Measurements from ENCODE around the gene CCS.
"Not testable (repeated sequence)": the region's sequence is repeated elsewhere in the genome, so short reads cannot be mapped to it uniquely, and the experiment has no call there.

Gene CCS

GRCh38 chr11:66639066-66639813 lies 46.3 kb downstream of the CCS start:
- ChIA-PET POLR2A (interaction anchor here (0.7 to 5.9 kb wide), 13 partner anchors 10 to 568 kb away, joined by 3 to 98 read pairs (median 13); partner anchors contain the start of genes ACTN3, CCDC87, CCS and DPP3), CTCF (interaction anchor here (0.6 to 1.3 kb wide), 2 partner anchors 39 to 1611 kb away, joined by 3 to 6 read pairs; no protein-coding TSS in a partner anchor)
- Histone ChIP-seq H3K4me1 (ENCODE audit: control insufficient read depth, insufficient read depth, low read length) (no peaks in the 10 kb centered on the region; the same call in 1 of the 2 replicates), H3K36me3 (ENCODE audit: control insufficient read depth in 2 of 2, insufficient read depth in 1 of 2, low read length in 2 of 2) (peaks cover 5 to 62% of the 10 kb centered on the region in 2 experiments), H3K4me3 (ENCODE audit: low read depth, low read length) (peak overlapping the region; percentile 62), H3K9me3 (ENCODE audit: control insufficient read depth, insufficient read depth, low read depth, low read length) (no peaks in the 10 kb centered on the region), H3K27ac (ENCODE audit: extremely low read depth, low read depth, low read length) (peak overlapping the region; percentile 68)
- TF ChIP-seq ZEB2 (tag by site-specific recombination; IDR thresholded peaks at IDR 0.05) = no peak
- no peak for TF ChIP-seq PATZ1 (tag by site-specific recombination; IDR thresholded peaks at IDR 0.05)
- TF ChIP-seq ZNF621 (tag by site-specific recombination; IDR thresholded peaks at IDR 0.05) = no peak
- TF ChIP-seq ZNF335 (tag by site-specific recombination; conservative IDR thresholded peaks at IDR 0.05) = 0 out of 2 replicates have a peak, but pooled peaks have one; percentile 40
- 0 out of 2 replicates have a peak, but pooled peaks have one; percentile 1 for TF ChIP-seq ZNF2 (tag by site-specific recombination; IDR thresholded peaks at IDR 0.05)
- peak; percentile 52 for TF ChIP-seq ZFHX2 (tag by site-specific recombination; conservative IDR thresholded peaks at IDR 0.05)
- no peak for TF ChIP-seq ZNF157 (tag by site-specific recombination; IDR thresholded peaks at IDR 0.05)
- no peak for TF ChIP-seq WT1 (tag by site-specific recombination; IDR thresholded peaks at IDR 0.05)
- TF ChIP-seq SCRT2 (tag by site-specific recombination; IDR thresholded peaks at IDR 0.05) = peak; percentile 93
- TF ChIP-seq EGR2 (tag by site-specific recombination; IDR thresholded peaks at IDR 0.05; ENCODE audit: low read depth) = peak; percentile 38; the same call in 1 of the 2 replicates
- no peak for TF ChIP-seq ZNF426 (tag by site-specific recombination; IDR thresholded peaks at IDR 0.05)
- TF ChIP-seq OSR2 (tag by site-specific recombination; IDR thresholded peaks at IDR 0.05) = no peak
- no peak for TF ChIP-seq ZNF354C (tag by site-specific recombination; IDR thresholded peaks at IDR 0.05; ENCODE audit: borderline replicate concordance, low read depth)
- 0 out of 2 replicates have a peak, but pooled peaks have one; percentile 5 for TF ChIP-seq ZBTB21 (tag by site-specific recombination; IDR thresholded peaks at IDR 0.05)
- TF ChIP-seq ZNF624 (tag by site-specific recombination; IDR thresholded peaks at IDR 0.05) = no peak
- peak; percentile 52; the same call in 1 of the 2 replicates for TF ChIP-seq SCRT1 (tag by site-specific recombination; IDR thresholded peaks at IDR 0.05; ENCODE audit: borderline replicate concordance)

GRCh38 chr11:66639814-66640340 lies 46.9 kb downstream of the CCS start:
- H3K4me1 ChIP-seq (ENCODE audit: control insufficient read depth, insufficient read depth, low read length); H3K27ac ChIP-seq (ENCODE audit: extremely low read depth, low read depth, low read length); CTCF ChIA-PET; H3K9me3 ChIP-seq (ENCODE audit: control insufficient read depth, insufficient read depth, low read depth, low read length): not testable (repeated sequence)
- TF ChIP-seq ZBTB21 (tag by site-specific recombination; IDR thresholded peaks at IDR 0.05) (0 out of 2 replicates have a peak, but pooled peaks have one; percentile 7), ZNF629 (tag by site-specific recombination; IDR thresholded peaks at IDR 0.05) (0 out of 2 replicates have a peak, but pooled peaks have one; percentile 35), ATF2 (tag by site-specific recombination; IDR thresholded peaks at IDR 0.05; ENCODE audit: low read depth) (0 out of 2 replicates have a peak, but pooled peaks have one; percentile 49)
- peak overlapping the region; percentile 62 for H3K4me3 ChIP-seq (ENCODE audit: low read depth, low read length)
- H3K36me3 ChIP-seq (ENCODE audit: control insufficient read depth in 2 of 2, insufficient read depth in 1 of 2, low read length in 2 of 2) = peaks cover 5 to 63% of the 10 kb centered on the region in 2 experiments
- POLR2A ChIA-PET = interaction anchor here (1.1 to 5.9 kb wide), 5 partner anchors 9 to 47 kb away, joined by 3 to 98 read pairs (median 36); partner anchors contain the start of genes CCDC87, CCS, RBM14 and RBM4B
